Peyer's patch (tissue), 4 donors: ENCODE data around the gene CELF2. TPM values are rescaled to one million over a fixed set of nuclear protein-coding genes. Genes with fewer than 3 reads are reported as not detected.

Source experiments
- DNase-seq, 3 donors: peaks; one replicate each; pipeline ENCODE4 v3.0.0-alpha.2; 2017 to 2019
- H3K27ac ChIP-seq, 4 donors: fragments of 200-600 bp; sonication (generic); one replicate each; pipeline ENCODE4 v1.5.1; 2016 to 2019
- H3K27me3 ChIP-seq, 2 donors: fragments of 200-600 bp; sonication (generic); one replicate each; pipeline ENCODE4 v1.5.1; 2019
- H3K36me3 ChIP-seq, 3 donors: fragments of 200-600 bp; sonication (generic); one replicate each; pipeline ENCODE4 v1.5.1; 2016 to 2019
- H3K4me1 ChIP-seq, 4 donors: fragments of 200-600 bp; sonication (generic); one replicate each; pipeline ENCODE4 v1.5.1; 2016 to 2019
- H3K4me3 ChIP-seq, 4 donors: fragments of 200-600 bp; sonication (generic); 1 replicate in 3 of 4; 2 replicates in 1 of 4; pipeline ENCODE4 v1.5.1; 2016 to 2019; ENCODE audit warnings: mild to moderate bottlenecking in 1 of 4
- H3K9me3 ChIP-seq, 4 donors: fragments of 200-600 bp; sonication (generic); one replicate each; pipeline ENCODE4 v1.5.1; 2016 to 2019; ENCODE audit warnings: mild to moderate bottlenecking in 1 of 4
- POLR2A ChIP-seq, 2 donors: fragments of 450-650 bp; IDR thresholded peaks; one replicate each; pipeline ENCODE4 v1.5.1; 2017; ENCODE audit warnings: antibody characterized with exemption in 2 of 2, mild to moderate bottlenecking in 2 of 2, moderate library complexity in 2 of 2
- total RNA-seq, 4 donors: library from RNA; depleted of rRNA; stranded (reverse); fragments of >200 nt; gene quantifications; one replicate each; pipeline ENCODE4 v1.1.0, GENCODE V29; 2016
- TF ChIP-seq, protein P1 (sequence below), 6 experiments: fragments of 450-650 bp in 4 of 6; fragments of 200-600 bp in 2 of 6; sonication (generic) in 1 of 6; IDR thresholded peaks; one replicate each; pipeline ENCODE4 v1.5.1; 2017 to 2019; ENCODE audit warnings: antibody characterized with exemption in 6 of 6, mild to moderate bottlenecking in 3 of 6, moderate library complexity in 1 of 6

Gene CELF2
- total RNA-seq, 4 donors from 2014 or later, result 20.5 to 110 (median 40.7) TPM

DNA sequence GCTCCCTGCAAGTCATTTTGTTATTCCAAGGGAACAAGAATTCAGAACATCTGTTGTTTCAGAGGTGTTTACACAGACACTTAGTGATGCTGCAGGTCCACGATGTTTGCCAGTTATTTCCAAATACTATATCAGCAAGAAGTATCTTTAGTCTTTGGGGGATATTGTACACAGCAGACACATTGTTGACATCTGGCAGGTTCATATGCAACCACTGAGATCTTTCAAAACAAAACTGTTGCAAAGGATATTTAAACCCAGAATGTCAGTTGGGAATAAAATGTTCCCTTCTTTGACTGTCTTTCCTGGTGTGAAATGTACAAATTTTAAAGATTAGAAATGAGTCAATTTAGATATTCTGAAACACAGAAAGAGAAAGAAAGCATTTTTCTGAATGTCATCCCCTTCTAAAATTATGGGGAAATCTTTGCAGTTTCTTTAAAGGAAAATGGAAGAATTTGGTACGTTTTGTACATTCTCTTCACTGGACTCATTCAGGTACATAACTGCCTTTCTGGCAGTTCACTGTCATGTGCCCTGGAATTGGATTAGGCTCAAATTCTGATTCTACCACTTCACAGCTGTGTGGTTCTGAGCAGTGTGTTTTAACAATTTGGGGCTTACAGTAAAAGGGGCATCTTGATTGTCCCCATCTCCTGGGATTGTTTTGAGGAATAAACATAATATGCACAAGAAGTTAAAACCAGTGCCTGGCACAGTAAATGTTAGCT is 40.3 kb upstream of the CELF2 start:
- Histone ChIP-seq H3K27ac (peak overlapping the region in 2 of 4 donors; percentile 40 to 55), H3K4me3 (no peak overlapping the region), H3K27me3 (no peaks in the 10 kb centered on the region), H3K9me3 (no peaks in the 10 kb centered on the region), H3K4me1 (no peaks in the 10 kb centered on the region), H3K36me3 (no peaks in the 10 kb centered on the region)
- DNase-seq, result no peak
- TF ChIP-seq, protein P1, sequence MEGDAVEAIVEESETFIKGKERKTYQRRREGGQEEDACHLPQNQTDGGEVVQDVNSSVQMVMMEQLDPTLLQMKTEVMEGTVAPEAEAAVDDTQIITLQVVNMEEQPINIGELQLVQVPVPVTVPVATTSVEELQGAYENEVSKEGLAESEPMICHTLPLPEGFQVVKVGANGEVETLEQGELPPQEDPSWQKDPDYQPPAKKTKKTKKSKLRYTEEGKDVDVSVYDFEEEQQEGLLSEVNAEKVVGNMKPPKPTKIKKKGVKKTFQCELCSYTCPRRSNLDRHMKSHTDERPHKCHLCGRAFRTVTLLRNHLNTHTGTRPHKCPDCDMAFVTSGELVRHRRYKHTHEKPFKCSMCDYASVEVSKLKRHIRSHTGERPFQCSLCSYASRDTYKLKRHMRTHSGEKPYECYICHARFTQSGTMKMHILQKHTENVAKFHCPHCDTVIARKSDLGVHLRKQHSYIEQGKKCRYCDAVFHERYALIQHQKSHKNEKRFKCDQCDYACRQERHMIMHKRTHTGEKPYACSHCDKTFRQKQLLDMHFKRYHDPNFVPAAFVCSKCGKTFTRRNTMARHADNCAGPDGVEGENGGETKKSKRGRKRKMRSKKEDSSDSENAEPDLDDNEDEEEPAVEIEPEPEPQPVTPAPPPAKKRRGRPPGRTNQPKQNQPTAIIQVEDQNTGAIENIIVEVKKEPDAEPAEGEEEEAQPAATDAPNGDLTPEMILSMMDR (IDR thresholded peaks at IDR 0.05), result no peak
- TF ChIP-seq POLR2A (IDR thresholded peaks at IDR 0.05), result no peak

DNA sequence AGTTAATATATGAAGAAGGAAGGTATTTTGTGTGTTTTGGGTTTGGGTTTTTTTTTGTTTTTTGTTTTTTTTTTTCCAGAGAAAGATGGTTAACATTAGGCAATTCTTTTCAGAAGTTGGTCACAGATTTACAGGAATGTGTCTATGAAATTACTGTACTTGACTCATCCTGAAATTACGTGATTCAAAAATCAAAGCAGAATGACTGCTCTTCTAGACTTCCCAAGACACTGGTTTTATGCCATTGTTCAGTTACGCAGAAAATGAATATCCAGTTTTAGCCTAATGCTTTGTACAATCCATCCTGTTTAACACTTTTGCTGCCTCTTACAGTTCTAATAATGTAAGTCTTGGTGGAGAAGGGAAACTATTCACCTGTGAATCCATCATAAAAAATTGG is 39.7 kb upstream of the CELF2 start:
- Histone ChIP-seq H3K4me3 (no peak overlapping the region), H3K27ac (peak overlapping the region in 1 of 4 donors; percentile 36), H3K27me3 (no peaks in the 10 kb centered on the region), H3K36me3 (no peaks in the 10 kb centered on the region), H3K4me1 (no peaks in the 10 kb centered on the region), H3K9me3 (no peaks in the 10 kb centered on the region)
- TF ChIP-seq, protein P1 (IDR thresholded peaks at IDR 0.05), result no peak
- no peak for TF ChIP-seq POLR2A (IDR thresholded peaks at IDR 0.05)
- no peak for DNase-seq

DNA sequence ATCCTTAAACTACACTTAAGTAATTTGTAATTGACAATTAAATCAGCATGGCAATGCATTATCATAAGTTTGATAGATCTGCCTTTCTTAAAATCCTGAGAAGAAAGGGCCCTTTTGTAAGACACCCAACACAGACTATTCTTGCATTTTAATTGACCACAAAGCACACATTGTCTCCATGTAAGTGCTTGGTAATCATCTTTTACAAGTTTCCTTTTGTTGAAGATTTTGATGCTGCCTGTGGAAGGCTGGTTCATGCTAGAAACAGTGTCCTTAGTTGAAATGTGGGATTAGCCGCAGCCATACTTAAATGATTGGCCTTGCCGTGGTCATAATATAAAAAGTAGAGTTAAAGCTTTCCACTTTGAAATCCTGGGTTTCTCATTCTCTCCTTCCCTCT is 32.3 kb upstream of the CELF2 start:
- Histone ChIP-seq H3K27ac (no peak overlapping the region), H3K4me3 (no peak overlapping the region), H3K36me3 (no peaks in the 10 kb centered on the region), H3K9me3 (no peaks in the 10 kb centered on the region), H3K4me1 (no peaks in the 10 kb centered on the region), H3K27me3 (no peaks in the 10 kb centered on the region)
- no peak for DNase-seq
- no peak for TF ChIP-seq POLR2A (IDR thresholded peaks at IDR 0.05)
- TF ChIP-seq, protein P1 (IDR thresholded peaks at IDR 0.05), result no peak

DNA sequence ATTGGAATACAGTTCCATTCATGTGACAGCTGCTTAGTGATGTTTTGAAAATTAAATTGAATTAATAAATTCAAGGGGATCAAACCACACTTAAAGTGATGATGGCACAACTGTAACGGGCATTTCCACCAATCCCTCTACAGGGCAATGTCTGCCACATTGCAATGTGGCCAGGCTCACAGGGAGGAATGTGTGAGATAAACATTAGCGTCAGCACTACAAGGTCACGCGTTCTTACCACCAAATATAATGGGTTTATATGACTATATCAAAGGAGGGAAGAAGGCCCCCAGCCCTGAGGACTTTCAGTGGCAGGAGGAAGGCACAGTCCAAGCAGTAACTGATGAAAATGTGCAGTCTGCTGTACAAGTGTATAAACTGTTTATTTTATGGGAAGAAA is 31.1 kb upstream of the CELF2 start:
- no peak overlapping the region for H3K27ac ChIP-seq
- no peaks in the 10 kb centered on the region for H3K27me3 ChIP-seq
- no peak for DNase-seq
- H3K4me3 ChIP-seq, result no peak overlapping the region
- H3K9me3 ChIP-seq, result no peaks in the 10 kb centered on the region
- no peaks in the 10 kb centered on the region for H3K36me3 ChIP-seq
- no peaks in the 10 kb centered on the region for H3K4me1 ChIP-seq
- no peak for TF ChIP-seq POLR2A (IDR thresholded peaks at IDR 0.05)
- TF ChIP-seq, protein P1 (IDR thresholded peaks at IDR 0.05), result no peak

DNA sequence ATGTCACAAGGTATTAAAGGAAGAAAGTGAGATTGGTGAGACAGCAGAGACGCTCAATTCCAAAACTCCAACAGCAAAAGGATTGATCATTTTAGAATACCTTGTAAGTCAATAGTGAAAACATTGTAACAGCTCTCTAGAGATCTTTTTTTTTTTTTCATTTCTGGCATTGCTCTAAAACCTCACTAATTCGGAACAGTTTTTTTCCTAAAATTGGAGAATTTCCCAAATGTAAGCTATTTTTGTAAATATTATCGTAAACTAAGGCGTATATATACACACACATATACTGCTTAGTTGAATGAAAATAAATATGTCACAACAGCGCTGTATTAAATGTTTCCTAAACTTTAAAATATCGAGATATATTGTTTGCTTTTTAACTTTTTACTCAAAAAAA is 30.6 kb upstream of the CELF2 start:
- Histone ChIP-seq H3K27me3 (no peaks in the 10 kb centered on the region), H3K36me3 (no peaks in the 10 kb centered on the region), H3K27ac (no peak overlapping the region), H3K9me3 (no peaks in the 10 kb centered on the region), H3K4me3 (no peak overlapping the region), H3K4me1 (no peaks in the 10 kb centered on the region)
- TF ChIP-seq, protein P1 (IDR thresholded peaks at IDR 0.05), result no peak
- no peak for TF ChIP-seq POLR2A (IDR thresholded peaks at IDR 0.05)
- no peak for DNase-seq
